GM18502 (cell line): ENCODE measurements around the gene ABHD2.
A peak's percentile ranks its signal among the peaks of the same experiment; 100 is the strongest.

Source experiments
- ATAC-seq: cut with Tn5 transposase; IDR thresholded peaks from one replicate; pipeline ENCODE4 v1.9.1; 2021; ENCODE audit warnings: mild to moderate bottlenecking; ENCODE audit not compliant: unreplicated experiment, poor library complexity

Gene ABHD2

GRCh38 chr15:89184357-89184756 is 96.1 kb downstream of the ABHD2 start:
- ATAC-seq: no peak

DNA sequence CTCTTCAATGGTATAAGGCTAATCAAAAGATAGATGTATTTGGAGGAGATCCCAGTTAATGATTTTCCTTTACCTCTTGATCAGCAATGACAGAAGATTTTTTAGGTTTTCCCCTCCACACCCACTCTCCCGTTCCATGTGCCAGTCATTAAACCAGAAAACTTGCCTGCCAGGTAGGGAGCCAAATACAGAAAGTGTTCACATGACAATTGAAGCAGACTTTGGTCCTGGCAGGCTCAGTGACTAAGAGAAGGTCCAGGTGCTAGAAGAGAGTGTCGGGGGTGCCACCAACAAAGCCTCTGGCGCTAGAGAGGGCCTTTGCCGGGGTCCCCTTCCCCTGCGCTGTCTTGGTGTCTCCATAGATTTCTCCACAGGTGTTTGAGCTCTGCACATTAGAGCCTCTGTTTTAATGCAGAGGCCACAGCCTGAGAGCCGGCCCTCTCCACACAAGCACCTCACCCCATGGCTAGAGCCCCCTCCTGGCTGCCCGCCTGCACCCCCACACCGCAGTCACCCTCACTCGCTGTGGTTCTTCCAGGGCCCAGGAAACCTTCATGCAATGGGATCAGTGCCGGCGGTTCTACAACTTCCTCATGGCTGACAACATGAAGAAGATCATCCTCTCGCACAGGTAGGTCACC is 96.8 kb downstream of the ABHD2 start:
- no peak for ATAC-seq

- ATAC-seq: no peak
These were observed 98.5 kb downstream of the ABHD2 start for GRCh38 chr15:89186803-89187202.

DNA sequence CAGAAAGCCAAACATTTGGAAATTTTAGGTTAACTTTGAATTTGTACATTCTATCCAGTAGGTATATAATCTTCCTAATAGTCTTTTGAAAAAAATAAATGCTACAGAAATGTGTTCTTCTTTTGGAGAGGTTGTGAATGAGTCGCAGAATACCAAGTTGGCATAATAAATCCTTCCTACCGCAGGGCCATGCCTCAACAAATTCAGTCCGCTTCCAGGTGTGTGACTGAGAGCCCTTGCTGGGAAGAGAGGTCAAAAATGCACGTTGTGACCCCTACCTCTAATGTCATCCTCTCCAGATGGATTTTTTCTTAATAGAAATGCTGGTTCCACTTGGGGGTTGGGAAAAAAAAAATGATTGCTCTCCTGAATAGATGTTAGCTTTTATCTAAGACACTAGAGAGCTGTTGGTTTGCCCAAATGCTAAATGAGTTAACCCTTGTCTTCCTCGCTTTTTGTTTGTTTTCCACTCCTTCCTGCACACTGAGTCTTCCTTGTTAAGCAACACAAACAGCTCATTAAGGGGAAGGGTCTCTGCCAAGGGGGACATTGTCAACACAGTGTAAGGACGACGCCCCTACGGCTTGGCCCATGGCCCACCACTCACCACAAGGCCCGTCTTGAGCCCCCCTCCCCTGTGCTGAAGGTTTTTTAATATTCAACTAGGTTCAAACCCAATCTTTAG is 99.2 kb downstream of the ABHD2 start:
- ATAC-seq: no peak

DNA sequence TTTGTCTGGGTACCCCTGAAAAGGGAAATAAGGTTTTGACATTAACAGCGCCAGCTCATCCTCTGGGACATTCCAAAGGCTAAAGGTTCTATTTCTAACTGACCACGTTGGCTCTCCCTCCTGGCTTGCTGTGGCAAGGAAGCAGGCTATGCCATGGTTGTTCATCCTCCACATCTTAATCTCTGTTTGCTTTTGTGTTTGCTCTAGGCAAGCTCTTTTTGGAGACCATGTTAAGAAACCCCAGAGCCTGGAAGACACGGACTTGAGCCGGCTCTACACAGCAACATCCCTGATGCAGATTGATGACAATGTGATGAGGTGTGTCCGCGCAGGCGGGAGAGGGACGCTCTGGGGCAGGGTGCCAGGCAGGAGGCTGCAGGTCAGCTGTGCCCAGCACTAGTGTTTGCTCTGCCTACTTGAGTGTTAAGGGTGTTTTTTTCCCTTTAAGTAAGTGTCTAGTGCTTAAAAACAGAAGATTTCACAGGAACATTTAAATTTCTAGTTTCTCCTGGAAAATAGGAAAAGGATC is 99.8 kb downstream of the ABHD2 start:
- ATAC-seq: no peak

GRCh38 chr15:89192136-89192535 is 103.9 kb downstream of the ABHD2 start:
- no peak for ATAC-seq

DNA sequence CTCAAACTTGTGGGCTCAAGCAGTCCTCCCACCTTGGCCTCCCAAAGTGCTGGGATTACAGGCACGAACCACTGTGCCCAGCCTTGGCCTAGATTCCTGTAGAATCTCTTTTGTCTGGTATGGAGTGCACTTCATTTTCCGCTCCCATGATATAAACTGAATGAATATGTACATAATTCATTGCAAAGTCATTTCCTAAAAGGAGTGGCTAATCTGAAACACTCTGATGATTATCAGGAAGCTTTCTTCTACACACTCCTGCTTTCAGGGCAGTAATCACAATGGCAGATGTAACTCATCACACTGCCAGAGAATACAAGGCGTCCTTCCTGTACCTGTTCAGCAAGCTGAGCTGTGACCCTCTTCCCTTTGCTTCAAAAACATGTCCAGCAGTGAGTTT is 104.5 kb downstream of the ABHD2 start:
- ATAC-seq: no peak

- no peak for ATAC-seq
These were observed 106.4 kb downstream of the ABHD2 start for GRCh38 chr15:89194608-89195007.

GRCh38 chr15:89195836-89196235 is 107.6 kb downstream of the ABHD2 start:
- no peak for ATAC-seq

GRCh38 chr15:89196241-89196640 is 108.0 kb downstream of the ABHD2 start:
- no peak for ATAC-seq

- no peak for ATAC-seq
These were observed 108.7 kb downstream of the ABHD2 start for GRCh38 chr15:89196994-89197393.

DNA sequence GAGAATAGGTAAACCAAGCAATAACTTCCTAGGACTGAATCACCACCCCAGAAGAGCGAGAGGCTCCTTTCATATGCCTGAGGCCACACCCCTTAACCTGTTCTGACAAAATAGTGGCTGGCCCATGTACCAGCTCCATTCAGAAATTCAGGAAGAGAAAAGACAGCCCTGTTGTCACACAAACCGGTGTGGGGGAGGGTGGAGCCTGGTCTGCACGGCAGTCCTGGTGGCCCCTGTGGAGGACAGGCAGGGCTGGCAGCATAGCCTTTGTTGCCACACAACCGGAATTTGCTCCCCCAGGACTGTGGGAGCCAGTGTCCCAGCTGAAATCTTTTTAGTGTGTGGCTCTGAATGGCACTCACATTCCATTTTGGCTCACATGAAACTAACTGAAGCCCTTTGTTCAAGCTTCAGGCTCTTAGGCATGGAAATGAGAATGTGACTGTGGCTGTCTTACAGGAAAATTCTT is 109.3 kb downstream of the ABHD2 start:
- no peak for ATAC-seq

GRCh38 chr15:89198196-89198595 is 109.9 kb downstream of the ABHD2 start:
- ATAC-seq: no peak

DNA sequence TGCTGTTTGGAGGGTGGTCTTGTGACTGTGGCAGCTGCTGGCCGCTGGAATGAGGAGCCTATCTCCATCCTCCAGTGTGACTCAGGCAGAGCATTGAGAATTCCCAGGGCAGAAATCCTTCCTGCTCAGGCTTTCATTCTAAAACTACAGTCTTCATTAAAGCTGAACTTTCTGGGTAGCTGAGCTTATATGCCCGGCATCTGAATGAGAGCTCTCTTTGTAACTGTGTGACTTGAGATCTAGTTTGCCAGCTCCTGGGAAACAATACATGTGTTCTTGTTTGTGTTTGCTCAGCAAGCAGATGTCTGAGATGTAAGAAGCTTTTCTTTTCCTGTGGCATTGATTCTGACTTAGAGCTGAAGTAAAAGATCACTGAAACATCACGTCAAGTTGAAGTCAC is 110.7 kb downstream of the ABHD2 start:
- ATAC-seq: no peak

GRCh38 chr15:89199746-89200145 is 111.5 kb downstream of the ABHD2 start:
- ATAC-seq: no peak

- ATAC-seq: no peak
These were observed 111.9 kb downstream of the ABHD2 start for GRCh38 chr15:89200182-89200581.

DNA sequence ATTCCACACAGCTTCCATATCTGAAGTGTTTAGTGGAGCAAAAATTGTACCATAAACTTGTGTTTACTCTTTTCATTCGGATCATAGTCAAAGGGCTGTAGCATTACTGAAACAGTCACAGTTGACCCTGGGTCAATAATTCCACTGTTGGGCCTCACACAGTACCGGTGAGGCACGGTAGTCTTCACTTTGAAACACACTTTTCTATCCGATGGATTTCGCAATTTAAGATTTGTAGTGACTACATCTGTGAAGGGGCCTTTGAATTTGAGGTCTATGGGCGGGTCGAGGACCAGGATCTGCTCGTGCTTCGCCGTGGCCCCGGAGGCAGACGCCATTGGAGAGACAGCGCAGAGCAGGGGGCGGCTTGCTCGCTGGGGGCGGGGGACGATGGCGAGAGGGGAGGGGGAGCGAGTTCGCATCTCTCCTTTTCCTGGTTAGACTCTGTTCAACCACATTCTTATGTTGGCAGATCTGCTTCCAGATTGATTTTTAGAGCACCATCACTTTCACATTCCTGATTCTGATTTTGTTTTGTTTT is 113.3 kb downstream of the ABHD2 start:
- ATAC-seq: no peak

GRCh38 chr15:89203705-89204273 is 115.5 kb downstream of the ABHD2 start:
- ATAC-seq: no peak

GRCh38 chr15:89205991-89206585 is 117.8 kb downstream of the ABHD2 start:
- no peak for ATAC-seq

DNA sequence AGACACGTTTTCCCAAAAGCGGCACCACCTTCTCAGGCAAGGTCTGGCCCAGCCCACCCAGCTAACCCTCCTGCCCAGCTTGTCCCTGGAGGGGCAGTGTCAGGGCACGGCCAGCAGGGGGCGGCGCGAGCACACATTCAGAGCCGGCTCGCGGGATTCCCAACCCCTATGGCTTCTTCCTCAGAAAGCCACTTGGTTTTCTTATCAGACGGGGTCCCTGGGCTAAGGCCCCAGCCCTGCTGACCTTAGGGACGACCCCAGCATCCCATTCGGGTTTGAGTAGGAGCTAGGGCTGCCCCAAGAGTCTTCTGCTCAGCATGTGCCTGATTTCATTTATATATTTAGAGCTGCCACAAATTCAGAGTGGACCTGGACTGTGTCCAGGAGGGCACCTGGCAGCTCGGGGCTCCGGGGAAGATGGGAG is 118.7 kb downstream of the ABHD2 start:
- peak; percentile 92 for ATAC-seq

- no peak for ATAC-seq
These were observed 120.0 kb downstream of the ABHD2 start for GRCh38 chr15:89208256-89208655.
